GM20000 (cell line): ENCODE data around the gene CLP1.
A peak's percentile ranks its signal among the peaks of the same experiment; 100 is the strongest.
"Not testable (repeated sequence)": the region's sequence is repeated elsewhere in the genome, so short reads cannot be mapped to it uniquely, and the experiment has no call there.

Source experiments
- DNase-seq: peaks from one replicate; pipeline ENCODE4 v3.0.0; 2012; ENCODE audit warnings: low spot score
- CTCF ChIP-seq: IDR thresholded peaks from 2 replicates; pipeline ENCODE4 v1.5.1; 2012; ENCODE audit warnings: mild to moderate bottlenecking, control low read depth; ENCODE audit errors: extremely low read depth, missing control alignments

CLP1 gene

GRCh38 chr11:57651408-57651807 is 6.2 kb upstream of the CLP1 start:
- TF ChIP-seq CTCF: no peak
- no peak for DNase-seq

GRCh38 chr11:57652230-57652629 is 5.3 kb upstream of the CLP1 start:
- not testable (repeated sequence) for DNase-seq

GRCh38 chr11:57652662-57653061 is 4.9 kb upstream of the CLP1 start:
- no peak for TF ChIP-seq CTCF
- DNase-seq: no peak

GRCh38 chr11:57653163-57653562 is 4.4 kb upstream of the CLP1 start:
- TF ChIP-seq CTCF: no peak

GRCh38 chr11:57656885-57657193 is 723 bp upstream of the CLP1 start:
- DNase-seq: no peak
- TF ChIP-seq CTCF: no peak

More at GRCh38 chr11:57653163-57653562, 4.4 kb upstream of the CLP1 start:
- DNase-seq: no peak

GRCh38 chr11:57658023-57658361 is 430 bp downstream of the CLP1 start:
- no peak for TF ChIP-seq CTCF

GRCh38 chr11:57659669-57660068 is 2.1 kb downstream of the CLP1 start:
- no peak for DNase-seq
- no peak for TF ChIP-seq CTCF

More at GRCh38 chr11:57658023-57658361, 430 bp downstream of the CLP1 start:
- DNase-seq: no peak

- no peak for DNase-seq
- peak; percentile 13 for TF ChIP-seq CTCF
These were observed 5.3 kb downstream of the CLP1 start for GRCh38 chr11:57662893-57663292.
